IMR-90 (cell line): ENCODE data around the gene ADAM12. TPM values are rescaled to one million over a fixed set of nuclear protein-coding genes. Genes with fewer than 3 reads are reported as not detected.

Experiments used
- ATAC-seq: fragments of 200-7000 bp; cut with Tn5 transposase; 2 replicates; pipeline ENCODE4 v1.9.1; 2020; ENCODE audit warnings: low read depth, mild to moderate bottlenecking, moderate library complexity
- BruUV-seq: library from RNA; stranded (reverse); fragments of 400-500 nt; replicated peaks from 2 replicates; lab custom pipeline; 2021; lab: Mats Ljungman, UMichigan
- CTCF ChIA-PET: fragments of 300-600 bp; formaldehyde crosslinking; extraction: SDS; loops from one replicate; lab custom pipeline; 2021; ENCODE audit warnings: antibody characterized with exemption; lab: Yijun Ruan, JAX
- POLR2A ChIA-PET: fragments of 300-600 bp; sonication (Branson Sonifier 250); formaldehyde crosslinking; loops from one replicate; lab custom pipeline; 2022; ENCODE audit warnings: antibody characterized with exemption; ENCODE audit not compliant: unreplicated experiment; lab: Charles Lee
- DNase-seq: peaks from one replicate; pipeline ENCODE4 v3.0.0; 2013
- H2AFZ ChIP-seq: replicated peaks from 2 replicates; pipeline ENCODE3; 2013; ENCODE audit warnings: low read length, mild to moderate bottlenecking; ENCODE audit not compliant: poor library complexity
- H2AK5ac ChIP-seq: 2 replicates; pipeline ENCODE4 v1.6.1; 2013; ENCODE audit warnings: low read depth, low read length, inconsistent platforms
- H2AK9ac ChIP-seq: replicated peaks from 2 replicates; pipeline ENCODE3; 2013; ENCODE audit warnings: mild to moderate bottlenecking, low read depth, low read length, moderate library complexity; ENCODE audit not compliant: poor library complexity
- H2BK120ac ChIP-seq: 2 replicates; pipeline ENCODE4 v1.6.1; 2013; ENCODE audit warnings: low read depth, low read length, inconsistent platforms
- H2BK15ac ChIP-seq: 3 replicates; pipeline ENCODE4 v1.6.1; 2013; ENCODE audit warnings: low read depth, low read length, inconsistent platforms
- H2BK20ac ChIP-seq: 2 replicates; pipeline ENCODE4 v1.6.1; 2013; ENCODE audit warnings: low read depth, mild to moderate bottlenecking, inconsistent platforms, low read length, moderate library complexity
- H2BK5ac ChIP-seq: 2 replicates; pipeline ENCODE4 v1.6.1; 2013; ENCODE audit warnings: mild to moderate bottlenecking, low read depth, low read length, inconsistent platforms; ENCODE audit not compliant: poor library complexity, severe bottlenecking
- H3K14ac ChIP-seq: replicated peaks from 2 replicates; pipeline ENCODE4 v1.6.1; 2013; ENCODE audit warnings: low read depth, low read length, inconsistent platforms
- H3K18ac ChIP-seq: 2 replicates; pipeline ENCODE4 v1.6.1; 2013; ENCODE audit warnings: low read depth, low read length, control low read depth
- H3K23ac ChIP-seq: 2 replicates; pipeline ENCODE4 v1.6.1; 2013; ENCODE audit warnings: low read depth, low read length, inconsistent platforms
- H3K27ac ChIP-seq: 2 replicates; pipeline ENCODE4 v1.5.1; 2013; ENCODE audit warnings: mild to moderate bottlenecking, control low read depth, low read length; ENCODE audit not compliant: insufficient read depth
- H3K27me3 ChIP-seq: 2 replicates; pipeline ENCODE4 v1.6.1; 2013; ENCODE audit warnings: low read length; ENCODE audit not compliant: control insufficient read depth, insufficient read depth
- H3K36me3 ChIP-seq: 2 replicates; pipeline ENCODE4 v1.6.1; 2013; ENCODE audit warnings: low read length, mixed read lengths; ENCODE audit not compliant: control insufficient read depth, insufficient read depth
- H3K4ac ChIP-seq: 2 replicates; pipeline ENCODE4 v1.6.1; 2013; ENCODE audit warnings: low read depth, low read length, inconsistent platforms
- H3K4me1 ChIP-seq: 2 replicates; pipeline ENCODE4 v1.6.1; 2013; ENCODE audit warnings: low read length, mixed read lengths; ENCODE audit not compliant: control insufficient read depth, insufficient read depth
- H3K4me2 ChIP-seq: 2 replicates; pipeline ENCODE4 v1.6.1; 2013; ENCODE audit warnings: low read depth, mild to moderate bottlenecking, control low read depth, low read length, moderate library complexity
- H3K4me3 ChIP-seq: 2 replicates; pipeline ENCODE4 v1.5.1; 2013; ENCODE audit warnings: low read depth, mild to moderate bottlenecking, control low read depth, low read length, moderate library complexity; ENCODE audit not compliant: insufficient read depth
- H3K56ac ChIP-seq: 2 replicates; pipeline ENCODE4 v1.6.1; 2013; ENCODE audit warnings: low read length, inconsistent platforms; ENCODE audit not compliant: insufficient read depth; ENCODE audit errors: extremely low read depth
- H3K79me1 ChIP-seq, 2 experiments: 2 replicates each; pipeline ENCODE4 v1.6.1; 2013; ENCODE audit warnings: low read length in 2 of 2, inconsistent platforms in 1 of 2, low read depth in 1 of 2
- H3K9ac ChIP-seq: 2 replicates; pipeline ENCODE4 v1.6.1; 2013; ENCODE audit warnings: low read depth, low read length, control low read depth
- H3K9me1 ChIP-seq: 2 replicates; pipeline ENCODE4 v1.6.1; 2013; ENCODE audit warnings: low read length, inconsistent platforms; ENCODE audit not compliant: insufficient read depth
- H3K9me3 ChIP-seq: 2 replicates; pipeline ENCODE4 v1.6.1; 2013; ENCODE audit warnings: low read length; ENCODE audit not compliant: control insufficient read depth, insufficient read depth
- H4K20me1 ChIP-seq: 2 replicates; pipeline ENCODE4 v1.6.1; 2013; ENCODE audit warnings: low read length, inconsistent platforms; ENCODE audit not compliant: insufficient read depth
- H4K5ac ChIP-seq: 2 replicates; pipeline ENCODE4 v1.6.1; 2013; ENCODE audit warnings: mild to moderate bottlenecking, low read depth, low read length, control low read depth
- H4K8ac ChIP-seq, 2 experiments: 2 replicates each; pipeline ENCODE4 v1.6.1; 2013; ENCODE audit warnings: low read depth in 2 of 2, low read length in 2 of 2, control low read depth in 1 of 2, inconsistent platforms in 1 of 2
- H4K91ac ChIP-seq: 2 replicates; pipeline ENCODE4 v1.6.1; 2013; ENCODE audit warnings: low read depth, low read length, inconsistent platforms; ENCODE audit not compliant: insufficient read depth
- CEBPB ChIP-seq: IDR thresholded peaks from 2 replicates; pipeline ENCODE4 v1.6.1; 2012; ENCODE audit warnings: low read depth, low read length, improper control_type of control experiment
- CHD1 ChIP-seq: IDR thresholded peaks from 2 replicates; pipeline ENCODE4 v1.6.1; 2012; ENCODE audit warnings: low read depth, low read length, improper control_type of control experiment
- MAZ ChIP-seq: IDR thresholded peaks from 2 replicates; pipeline ENCODE4 v1.6.1; 2012; ENCODE audit warnings: low read depth, mild to moderate bottlenecking, low read length, improper control_type of control experiment, moderate library complexity, borderline replicate concordance
- NFE2L2 ChIP-seq: fragments of 150-350 bp; IDR thresholded peaks from 2 replicates; pipeline ENCODE4 v1.6.1; 2016; ENCODE audit warnings: low read depth, mild to moderate bottlenecking, low read length
- USF2 ChIP-seq: fragments of 150-350 bp; IDR thresholded peaks from 2 replicates; pipeline ENCODE4 v1.6.1; 2017; ENCODE audit warnings: mild to moderate bottlenecking, antibody characterized with exemption, low read length, low read depth
- WGBS, 2 experiments: methylation state at CpG; one replicate each; pipeline versions ENCODE4 v1.1.5 to v1.1.7; 2013; ENCODE audit warnings: missing lambda C conversion rate in 2 of 2; ENCODE audit not compliant: insufficient read length in 1 of 2; ENCODE audit errors: extremely low coverage in 2 of 2; 5-methylcytosine and 5-hydroxymethylcytosine counted together
- dilution Hi-C: fragments of 300-500 bp; cut with HindIII; formaldehyde crosslinking; loops from one replicate; pipeline ENCODE4 v1.14.3; 2018; ENCODE audit warnings: low sequenced_read_pairs; ENCODE audit not compliant: unreplicated experiment
- in situ Hi-C: fragments of 300-500 bp; cut with MboI; formaldehyde crosslinking; loops from 3 replicates; pipeline ENCODE4 v1.14.3; 2019; ENCODE audit warnings: low sequenced_read_pairs, inconsistent platforms, mixed read lengths
- intact Hi-C: fragments of 100-400 bp; cut with micrococcal nuclease; formaldehyde crosslinking; loops from 2 replicates; pipeline ENCODE4 v1.10.0; 2022
- polyA plus RNA-seq, 3 experiments: library from polyadenylated mRNA; depleted of rRNA; stranded (reverse); fragments of >200 nt; gene quantifications; 2 replicates each; pipeline ENCODE4 v1.2.3, GENCODE V29; 2012; ENCODE audit warnings: low replicate concordance in 1 of 3
- total RNA-seq: library from RNA; depleted of rRNA; stranded (reverse); fragments of >200 nt; gene quantifications from 2 replicates; pipeline ENCODE4 v1.2.3, GENCODE V29; 2012

Gene ADAM12
- total and polyA plus RNA-seq, 2 of the 4 experiments (the other 2 are of a cell fraction), result 9.6 to 10.2 TPM

GRCh38 chr10:126029999-126030398 lies 358.3 kb downstream of the ADAM12 start:
- no CpG with 5 or more reads among the region's 3 CpGs for WGBS, 2 experiments
- Histone ChIP-seq H2BK120ac (no peak overlapping the region), H3K56ac (no peak overlapping the region), H3K4me1 (no peaks in the 10 kb centered on the region), H3K36me3 (peaks cover 1% of the 10 kb centered on the region; the same call in 1 of the 2 replicates), H3K9ac (no peak overlapping the region), H2BK5ac (no peak overlapping the region), H2AK5ac (no peak overlapping the region), H3K4me3 (no peak overlapping the region), H4K20me1 (no peaks in the 10 kb centered on the region), H3K4me2 (no peak overlapping the region), H3K9me3 (peaks cover 6% of the 10 kb centered on the region), H4K91ac (no peak overlapping the region), H2BK15ac (no peak overlapping the region), H4K5ac (no peak overlapping the region), H2AFZ (no peak overlapping the region), H3K27me3 (peaks cover 6% of the 10 kb centered on the region), H3K14ac (no peak overlapping the region), H3K9me1 (no peaks in the 10 kb centered on the region), H2AK9ac (no peak overlapping the region), H2BK20ac (no peak overlapping the region), H4K8ac (no peak overlapping the region), H3K23ac (no peak overlapping the region), H3K27ac (no peak overlapping the region), H3K79me1 (no peaks in the 10 kb centered on the region), H3K18ac (no peak overlapping the region), H3K4ac (no peak overlapping the region)
- POLR2A ChIA-PET, result no interaction called here
- CTCF ChIA-PET, result no interaction called here
- ATAC-seq (no peak), DNase-seq (no peak)
- intact Hi-C loops (no loop called here), dilution Hi-C loops (no loop called here), in situ Hi-C loops (no loop called here)
- TF ChIP-seq CEBPB, result no peak
- no peak for TF ChIP-seq NFE2L2
- no peak for TF ChIP-seq CHD1
- TF ChIP-seq MAZ, result no peak
- no peak for TF ChIP-seq USF2
- BruUV-seq, result no TSS peak
